ENCODE measurements around the gene MEIOSIN.

Gene MEIOSIN

GRCh38 chr19:45801603-45802175, 68.5 kb downstream of the MEIOSIN start:
- DNase-seq (ENCODE audit: low read depth in 2 of 2): no peak

- DNase-seq (ENCODE audit: low read depth in 2 of 2): no peak
These were observed 71.1 kb downstream of the MEIOSIN start for GRCh38 chr19:45804140-45804958.

- DNase-seq (ENCODE audit: low read depth in 2 of 2): no peak
These were observed 71.7 kb downstream of the MEIOSIN start for GRCh38 chr19:45804959-45805230.

GRCh38 chr19:45805719-45806118, 72.5 kb downstream of the MEIOSIN start:
- DNase-seq (ENCODE audit: low read depth in 2 of 2): no peak

- peak; percentile 48 to 53 for DNase-seq (ENCODE audit: low read depth in 2 of 2)
These were observed 76.5 kb downstream of the MEIOSIN start for GRCh38 chr19:45809643-45810159.

- no peak for DNase-seq (ENCODE audit: low read depth in 2 of 2)
These were observed 79.1 kb downstream of the MEIOSIN start for GRCh38 chr19:45812297-45812696.
